Right ventricle myocardium inferior (tissue), 1 donor: Measurements from ENCODE around the gene ANTXR2. TPM values are rescaled to one million over a fixed set of nuclear protein-coding genes. Genes with fewer than 3 reads are reported as not detected.

Experiments
- ATAC-seq: fragments of 200-7000 bp; cut with Tn5 transposase; one replicate; pipeline ENCODE4 v1.9.1; 2020; ENCODE audit warnings: mild to moderate bottlenecking, moderate library complexity
- DNase-seq: peaks from one replicate; pipeline ENCODE4 v3.0.0; 2021; ENCODE audit errors: missing footprints
- intact Hi-C: fragments of 100-400 bp; cut with DNase I; formaldehyde crosslinking; loops from one replicate; pipeline ENCODE4 v1.11.0; 2022
- total RNA-seq: library from RNA; stranded (reverse); fragmentation: NEBNext Ultra II Directional; extraction: Animal tissue kit (Norgen Biotek cat#: 25700); gene quantifications from one replicate; pipeline ENCODE4 v1.2.1, GENCODE V29; 2021
- donor health status: DM: no; HTN: yes; CAD: no; lungs with severe emphysema.

ANTXR2 gene
- total RNA-seq, 1 donor from 2014 or later: 48.1 TPM

GRCh38 chr4:80072228-80072743 is 743 bp downstream of the ANTXR2 start:
- intact Hi-C loops: loop anchor here (2.0 kb wide), 1 partner anchor 35 kb away; no protein-coding TSS in a partner anchor
- peak; percentile 32 for ATAC-seq
- DNase-seq: peak; percentile 82

DNA sequence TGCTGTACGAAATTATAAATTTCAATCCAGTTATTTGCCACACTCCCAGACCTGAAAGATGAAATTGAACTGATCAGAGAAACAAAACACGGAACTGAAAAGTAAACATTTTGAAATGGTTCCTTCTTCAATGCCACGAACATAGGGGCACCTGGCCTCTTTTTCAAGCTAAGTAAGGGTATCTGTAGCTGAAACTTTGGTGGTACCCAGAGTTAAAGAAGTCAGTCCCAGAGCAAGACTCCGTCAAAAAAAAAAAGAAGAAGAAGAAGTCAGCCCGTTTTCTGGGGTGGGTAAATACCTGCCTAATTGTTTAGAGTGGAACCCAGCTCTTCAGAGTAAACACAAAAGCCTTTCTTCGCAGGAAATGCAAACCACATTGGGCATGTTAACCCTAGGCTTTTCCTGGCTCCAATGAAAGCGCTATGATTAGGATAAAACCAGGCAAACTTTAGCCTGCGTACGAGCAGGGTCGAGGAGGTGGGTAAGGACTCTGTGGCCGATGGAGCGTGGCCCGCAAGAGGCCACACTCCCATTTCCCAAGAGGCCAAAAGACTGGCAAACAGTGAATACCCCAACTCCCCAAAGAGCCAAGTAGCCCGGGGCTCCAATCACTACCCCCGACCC is 1.3 kb downstream of the ANTXR2 start:
- peak; percentile 0 for ATAC-seq
- no peak for DNase-seq
- intact Hi-C loops: loop anchor here (2.0 kb wide), 1 partner anchor 35 kb away; no protein-coding TSS in a partner anchor

DNA sequence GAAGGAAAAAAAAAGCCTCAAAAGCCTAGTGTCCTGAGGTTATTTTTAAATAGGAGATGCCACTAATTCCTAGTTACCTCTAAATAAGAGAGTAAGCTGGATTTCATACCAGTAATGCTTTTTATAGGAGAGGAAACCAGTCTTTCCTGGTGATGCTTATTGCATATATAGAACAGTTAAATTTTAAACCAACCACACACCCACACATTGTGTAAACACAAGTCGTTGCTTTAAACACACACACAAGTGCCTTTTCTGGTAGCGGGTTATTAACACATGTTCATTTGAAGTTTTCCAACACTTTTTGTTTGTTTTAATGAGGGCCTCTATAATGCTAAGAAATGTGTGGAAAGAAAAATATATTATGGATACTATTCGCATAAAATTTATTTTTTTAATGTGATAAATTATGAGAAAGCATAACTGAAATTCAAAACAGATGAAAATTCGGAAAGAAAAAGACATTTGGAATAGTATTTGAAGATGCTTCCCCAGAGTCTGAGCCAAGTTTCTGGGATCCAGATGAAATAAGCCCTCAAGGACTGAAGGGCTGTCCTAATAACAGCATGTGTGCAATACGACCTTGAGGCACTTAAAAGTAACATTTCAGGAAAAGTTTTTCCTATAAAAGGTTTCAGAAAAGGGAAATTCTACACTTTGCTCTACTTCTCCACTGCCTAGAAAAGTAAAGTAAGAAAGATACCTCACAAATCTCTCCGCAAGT is 2.0 kb downstream of the ANTXR2 start:
- intact Hi-C loops: no loop called here
- ATAC-seq: no peak
- no peak for DNase-seq

DNA sequence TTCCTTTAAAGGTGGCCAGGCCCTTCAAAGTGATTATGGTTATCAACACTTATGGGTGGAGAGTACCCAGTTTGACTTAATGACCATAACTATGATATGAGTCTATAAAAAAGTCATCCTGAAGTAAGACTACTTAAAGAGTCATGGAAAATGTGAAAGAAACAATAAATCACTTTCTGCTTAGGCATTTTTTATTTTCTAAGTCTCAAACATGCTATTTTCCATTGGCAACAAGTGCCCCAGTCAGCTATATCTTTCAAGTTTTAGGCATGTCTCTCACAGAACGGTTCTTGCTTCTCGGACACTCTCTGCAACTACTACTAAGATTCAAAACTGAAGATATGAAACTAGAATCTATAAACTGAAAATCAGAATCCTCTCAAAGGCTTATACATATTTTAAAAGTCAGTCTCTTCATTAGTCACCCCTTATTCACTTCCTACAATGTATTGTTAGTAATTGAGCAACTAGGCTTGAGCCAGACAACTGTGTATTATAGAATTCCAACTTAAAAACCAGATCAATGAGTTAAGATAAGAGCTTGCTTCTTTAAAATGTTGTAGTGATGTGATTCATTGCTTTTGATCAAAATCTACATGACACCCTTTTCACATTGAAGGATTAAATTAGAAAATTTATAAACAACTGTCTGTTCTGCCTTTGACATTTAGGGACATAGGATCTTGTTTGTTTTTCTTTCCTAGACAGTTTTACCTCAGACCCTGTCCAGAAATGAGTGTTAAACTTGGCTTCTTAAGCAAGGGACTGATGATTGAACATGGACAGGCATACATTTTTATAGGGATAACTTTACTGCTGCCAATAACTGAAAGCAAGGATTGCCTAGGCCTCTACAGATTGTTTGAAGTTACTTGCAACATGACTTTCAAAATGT is 2.9 kb downstream of the ANTXR2 start:
- DNase-seq: no peak
- no peak for ATAC-seq
- intact Hi-C loops: no loop called here

DNA sequence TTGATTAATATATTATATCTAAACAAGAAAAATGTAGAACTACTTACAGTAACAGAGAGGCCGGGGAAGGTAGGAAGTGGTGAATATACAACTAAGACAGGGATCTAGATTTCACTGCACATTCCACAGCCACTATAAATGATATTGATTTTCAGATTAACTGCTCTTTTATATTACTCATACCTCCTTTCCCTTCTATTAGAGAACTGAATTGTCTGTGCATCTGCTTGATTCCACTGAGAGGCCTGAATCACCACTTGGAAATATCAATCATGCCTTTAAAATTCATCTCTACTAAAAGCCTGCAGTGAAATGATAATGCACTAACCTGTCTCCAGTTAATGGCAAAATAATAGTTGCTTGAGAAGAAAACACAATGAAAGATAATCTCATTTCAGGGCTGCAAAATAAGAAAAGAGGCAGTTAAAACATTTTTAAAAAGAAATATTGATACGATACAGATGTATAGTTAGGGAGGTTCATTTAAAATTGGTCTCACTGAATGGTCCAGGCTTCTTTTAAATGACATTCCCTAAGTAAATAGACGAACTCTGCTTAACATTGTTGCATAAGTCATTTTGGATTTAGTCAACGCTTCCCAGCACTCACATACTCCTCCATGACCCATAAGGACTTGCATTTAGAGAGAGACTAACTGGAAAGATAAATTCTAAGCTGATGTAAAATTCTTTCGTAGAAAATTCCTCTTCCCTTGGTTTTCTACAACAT is 3.8 kb downstream of the ANTXR2 start:
- ATAC-seq (no peak), DNase-seq (no peak)
- intact Hi-C loops: no loop called here

DNA sequence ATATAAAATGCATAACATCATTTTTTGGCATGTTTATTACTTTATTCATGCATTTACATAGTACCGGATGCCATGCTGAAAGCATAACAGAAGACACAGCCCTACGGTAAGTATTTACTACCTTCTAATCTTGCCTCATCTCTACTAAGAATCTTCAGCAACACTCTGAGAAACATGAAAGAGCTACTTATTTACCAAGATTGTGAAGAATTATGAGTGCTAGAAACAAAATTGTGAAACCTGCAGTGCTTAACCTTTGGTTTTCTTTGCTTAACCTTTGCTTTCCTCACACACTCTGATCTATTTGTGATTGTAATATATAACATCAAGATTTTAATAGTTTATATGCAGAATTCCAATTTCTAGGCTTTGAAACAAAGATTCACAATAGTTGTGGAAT is 7.4 kb downstream of the ANTXR2 start:
- DNase-seq (no peak), ATAC-seq (no peak)
- intact Hi-C loops: no loop called here

- intact Hi-C loops: no loop called here
- no peak for ATAC-seq
- no peak for DNase-seq
These were observed 10.5 kb downstream of the ANTXR2 start for GRCh38 chr4:80062527-80062926.

DNA sequence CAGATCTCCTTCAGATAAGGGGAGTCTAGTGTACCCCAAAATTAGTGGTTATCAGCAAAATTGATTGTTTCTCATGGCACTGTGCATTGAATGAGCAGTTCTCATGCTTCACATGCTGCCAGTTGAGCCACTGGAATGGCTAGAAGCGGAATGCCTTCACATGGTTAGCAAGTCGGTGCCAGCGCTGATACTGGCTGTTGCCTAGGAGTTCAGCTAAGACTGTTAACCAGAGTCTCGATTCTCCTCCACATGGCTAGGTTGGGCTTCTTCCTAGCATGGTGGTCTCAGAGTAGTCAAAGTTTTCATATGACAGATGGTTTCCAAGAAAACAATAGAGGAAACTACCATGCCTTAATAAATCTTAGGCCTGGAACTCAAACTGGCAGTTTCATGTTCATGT is 12.2 kb downstream of the ANTXR2 start:
- intact Hi-C loops: no loop called here
- DNase-seq: no peak
- no peak for ATAC-seq

DNA sequence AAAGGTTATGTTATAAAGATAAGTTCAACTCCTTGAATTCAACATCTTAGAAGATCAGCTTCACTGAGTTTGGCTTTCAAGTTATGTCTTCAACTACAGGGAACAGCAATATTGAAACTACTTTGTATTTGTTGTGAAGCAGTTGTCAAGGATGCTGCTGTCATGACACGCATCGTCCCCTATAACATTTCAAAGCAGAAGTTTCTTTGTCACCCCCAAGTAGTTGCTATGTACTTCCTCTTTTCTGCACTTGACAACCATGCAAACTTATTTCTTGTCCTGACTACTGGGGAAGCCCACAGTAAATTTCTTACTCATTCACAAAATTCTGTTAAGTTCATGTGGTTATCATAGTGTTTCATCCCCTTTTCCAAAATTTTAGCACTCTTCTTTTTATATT is 14.3 kb downstream of the ANTXR2 start:
- intact Hi-C loops: no loop called here

GRCh38 chr4:80054375-80054774 is 18.7 kb downstream of the ANTXR2 start:
- DNase-seq: no peak

More for the DNA sequence above, 14.3 kb downstream of the ANTXR2 start:
- ATAC-seq: peak; percentile 73
- no peak for DNase-seq

GRCh38 chr4:80053140-80053910 is 19.7 kb downstream of the ANTXR2 start:
- intact Hi-C loops: no loop called here
- no peak for DNase-seq
- ATAC-seq: no peak

More at GRCh38 chr4:80054375-80054774, 18.7 kb downstream of the ANTXR2 start:
- intact Hi-C loops: no loop called here
- no peak for ATAC-seq

- ATAC-seq (peak; percentile 64), DNase-seq (no peak)
- intact Hi-C loops: no loop called here
These were observed 23.1 kb downstream of the ANTXR2 start for GRCh38 chr4:80049813-80050534.

DNA sequence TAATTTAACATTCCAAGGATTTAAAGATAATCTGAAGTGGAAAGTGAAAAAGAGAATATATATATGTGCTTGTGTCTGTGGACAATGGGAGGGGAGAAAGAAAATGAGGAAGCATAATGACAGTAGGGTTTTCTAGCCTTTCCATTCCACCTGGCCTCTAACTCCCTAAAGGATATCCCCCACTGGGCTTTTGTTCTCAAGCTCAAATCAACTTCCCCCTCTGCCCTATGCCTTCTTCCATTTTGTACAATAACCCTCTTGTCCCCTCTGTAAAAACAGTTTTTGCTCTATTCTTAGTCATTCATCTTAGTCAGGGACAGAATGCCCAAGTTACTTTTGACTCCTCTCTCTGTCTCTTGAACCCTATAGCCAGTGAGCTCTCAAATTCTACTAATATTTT is 23.6 kb downstream of the ANTXR2 start:
- no peak for ATAC-seq
- DNase-seq: no peak
- intact Hi-C loops: no loop called here

- ATAC-seq: peak; percentile 67
- intact Hi-C loops: no loop called here
- DNase-seq: no peak
These were observed 27.2 kb downstream of the ANTXR2 start for GRCh38 chr4:80045786-80046185.

DNA sequence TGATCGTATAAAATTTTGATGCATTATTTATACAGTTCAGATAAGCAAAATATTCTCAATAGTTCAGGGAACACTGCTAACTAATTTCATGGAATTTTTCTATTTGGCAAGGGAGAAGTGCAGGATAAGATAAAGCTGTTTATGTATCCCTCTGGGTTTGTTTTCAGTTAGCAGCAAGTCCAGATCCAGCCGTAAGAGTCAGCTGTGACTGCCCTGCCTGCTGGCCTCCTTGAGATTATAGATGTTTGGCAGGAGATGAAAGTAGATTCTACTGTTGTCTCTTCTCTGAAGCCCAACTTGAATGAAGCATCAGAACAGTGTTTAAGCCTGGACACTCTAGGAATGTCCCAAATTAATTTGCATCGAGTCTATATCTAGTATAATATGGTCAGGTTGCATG is 29.5 kb downstream of the ANTXR2 start:
- DNase-seq (peak; percentile 50), ATAC-seq (peak; percentile 80)
- intact Hi-C loops: no loop called here

- no peak for DNase-seq
- intact Hi-C loops: no loop called here
- no peak for ATAC-seq
These were observed 30.2 kb downstream of the ANTXR2 start for GRCh38 chr4:80042821-80043220.

DNA sequence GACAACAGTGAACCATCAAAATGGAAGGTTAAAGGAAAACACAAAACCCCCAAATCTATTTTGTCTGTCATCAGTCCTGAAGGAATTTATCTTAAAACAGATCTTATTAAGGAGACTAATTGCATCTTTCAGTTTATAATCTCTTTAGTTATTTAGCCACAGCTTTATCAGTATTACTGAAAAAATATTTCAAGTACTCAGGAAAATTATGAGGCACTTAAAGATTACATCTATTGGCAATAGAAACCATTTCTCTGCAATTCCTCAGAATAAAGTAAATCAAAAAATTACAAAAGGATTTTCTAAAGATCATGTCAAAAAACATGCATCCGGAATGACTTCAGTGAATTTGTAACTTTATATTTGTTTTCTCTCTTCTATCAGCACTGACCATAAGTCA is 35.2 kb downstream of the ANTXR2 start:
- intact Hi-C loops: loop anchor here (2.0 kb wide), 1 partner anchor 35 kb away; the partner anchor contains the start of gene ANTXR2
- DNase-seq (no peak), ATAC-seq (no peak)
